ENCODE results near the gene PNMA8C.
"Not testable (repeated sequence)": the region's sequence is repeated elsewhere in the genome, so short reads cannot be mapped to it uniquely, and the experiment has no call there.

PNMA8C gene

GRCh38 chr19:46423188-46423587 is 5.5 kb downstream of the PNMA8C start:
- H3K27ac ChIP-seq (ENCODE audit: poor library complexity, severe bottlenecking) = no peak overlapping the region
- H3K27me3 ChIP-seq (ENCODE audit: insufficient read depth, poor library complexity, severe bottlenecking) = no peaks in the 10 kb centered on the region
- no peak for ATAC-seq (ENCODE audit: low read depth)

GRCh38 chr19:46422344-46422743 is 6.4 kb downstream of the PNMA8C start:
- no peaks in the 10 kb centered on the region for H3K9me3 ChIP-seq (ENCODE audit: severe bottlenecking)
- no peaks in the 10 kb centered on the region for H3K4me1 ChIP-seq (ENCODE audit: insufficient read depth, poor library complexity, severe bottlenecking)
- DNase-seq (ENCODE audit: low spot score) (no peak), ATAC-seq (ENCODE audit: low read depth) (no peak)
- H3K4me3 ChIP-seq (ENCODE audit: severe bottlenecking) = no peak overlapping the region
- H3K27me3 ChIP-seq (ENCODE audit: insufficient read depth, poor library complexity, severe bottlenecking) = no peaks in the 10 kb centered on the region
- TF ChIP-seq, protein P1, sequence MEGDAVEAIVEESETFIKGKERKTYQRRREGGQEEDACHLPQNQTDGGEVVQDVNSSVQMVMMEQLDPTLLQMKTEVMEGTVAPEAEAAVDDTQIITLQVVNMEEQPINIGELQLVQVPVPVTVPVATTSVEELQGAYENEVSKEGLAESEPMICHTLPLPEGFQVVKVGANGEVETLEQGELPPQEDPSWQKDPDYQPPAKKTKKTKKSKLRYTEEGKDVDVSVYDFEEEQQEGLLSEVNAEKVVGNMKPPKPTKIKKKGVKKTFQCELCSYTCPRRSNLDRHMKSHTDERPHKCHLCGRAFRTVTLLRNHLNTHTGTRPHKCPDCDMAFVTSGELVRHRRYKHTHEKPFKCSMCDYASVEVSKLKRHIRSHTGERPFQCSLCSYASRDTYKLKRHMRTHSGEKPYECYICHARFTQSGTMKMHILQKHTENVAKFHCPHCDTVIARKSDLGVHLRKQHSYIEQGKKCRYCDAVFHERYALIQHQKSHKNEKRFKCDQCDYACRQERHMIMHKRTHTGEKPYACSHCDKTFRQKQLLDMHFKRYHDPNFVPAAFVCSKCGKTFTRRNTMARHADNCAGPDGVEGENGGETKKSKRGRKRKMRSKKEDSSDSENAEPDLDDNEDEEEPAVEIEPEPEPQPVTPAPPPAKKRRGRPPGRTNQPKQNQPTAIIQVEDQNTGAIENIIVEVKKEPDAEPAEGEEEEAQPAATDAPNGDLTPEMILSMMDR (IDR thresholded peaks at IDR 0.05; ENCODE audit: poor library complexity, severe bottlenecking) = no peak
- no peak overlapping the region for H3K27ac ChIP-seq (ENCODE audit: poor library complexity, severe bottlenecking)
- no peaks in the 10 kb centered on the region for H3K36me3 ChIP-seq (ENCODE audit: low read depth)

More at GRCh38 chr19:46423188-46423587, 5.5 kb downstream of the PNMA8C start:
- TF ChIP-seq, protein P1 (IDR thresholded peaks at IDR 0.05; ENCODE audit: poor library complexity, severe bottlenecking) = no peak
- H3K4me1 ChIP-seq (ENCODE audit: insufficient read depth, poor library complexity, severe bottlenecking) = no peaks in the 10 kb centered on the region
- H3K36me3 ChIP-seq (ENCODE audit: low read depth) = no peaks in the 10 kb centered on the region
- DNase-seq (ENCODE audit: low spot score) = no peak
- H3K4me3 ChIP-seq (ENCODE audit: severe bottlenecking) = no peak overlapping the region
- no peaks in the 10 kb centered on the region for H3K9me3 ChIP-seq (ENCODE audit: severe bottlenecking)

DNA sequence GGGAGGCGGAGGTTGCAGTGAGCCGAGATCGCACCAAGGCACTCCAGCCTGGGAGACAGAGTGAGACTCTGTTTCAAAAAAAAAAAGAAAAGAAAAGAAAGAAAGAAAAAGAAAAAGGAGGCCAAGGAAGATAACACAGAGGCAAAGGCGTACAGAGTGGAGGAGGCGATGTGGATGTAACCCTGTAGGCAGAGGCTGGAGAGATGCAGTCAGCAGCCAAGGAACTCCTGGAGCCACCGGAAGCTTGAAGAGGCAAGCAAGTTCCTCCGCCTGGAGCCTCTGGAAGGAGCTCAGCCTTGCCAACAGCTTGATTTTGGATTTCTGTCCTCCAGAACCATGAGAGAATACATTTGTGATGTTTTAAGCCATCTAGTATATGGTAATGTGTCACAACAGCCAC is 8.7 kb downstream of the PNMA8C start:
- Histone ChIP-seq H3K9me3 (ENCODE audit: severe bottlenecking) (no peaks in the 10 kb centered on the region), H3K27ac (ENCODE audit: poor library complexity, severe bottlenecking) (no peak overlapping the region), H3K4me3 (ENCODE audit: severe bottlenecking) (no peak overlapping the region), H3K36me3 (ENCODE audit: low read depth) (no peaks in the 10 kb centered on the region), H3K4me1 (ENCODE audit: insufficient read depth, poor library complexity, severe bottlenecking) (peaks cover 7% of the 10 kb centered on the region), H3K27me3 (ENCODE audit: insufficient read depth, poor library complexity, severe bottlenecking) (no peaks in the 10 kb centered on the region)
- DNase-seq (ENCODE audit: low spot score) (no peak), ATAC-seq (ENCODE audit: low read depth) (no peak)
- TF ChIP-seq, protein P1 (IDR thresholded peaks at IDR 0.05; ENCODE audit: poor library complexity, severe bottlenecking) = no peak

DNA sequence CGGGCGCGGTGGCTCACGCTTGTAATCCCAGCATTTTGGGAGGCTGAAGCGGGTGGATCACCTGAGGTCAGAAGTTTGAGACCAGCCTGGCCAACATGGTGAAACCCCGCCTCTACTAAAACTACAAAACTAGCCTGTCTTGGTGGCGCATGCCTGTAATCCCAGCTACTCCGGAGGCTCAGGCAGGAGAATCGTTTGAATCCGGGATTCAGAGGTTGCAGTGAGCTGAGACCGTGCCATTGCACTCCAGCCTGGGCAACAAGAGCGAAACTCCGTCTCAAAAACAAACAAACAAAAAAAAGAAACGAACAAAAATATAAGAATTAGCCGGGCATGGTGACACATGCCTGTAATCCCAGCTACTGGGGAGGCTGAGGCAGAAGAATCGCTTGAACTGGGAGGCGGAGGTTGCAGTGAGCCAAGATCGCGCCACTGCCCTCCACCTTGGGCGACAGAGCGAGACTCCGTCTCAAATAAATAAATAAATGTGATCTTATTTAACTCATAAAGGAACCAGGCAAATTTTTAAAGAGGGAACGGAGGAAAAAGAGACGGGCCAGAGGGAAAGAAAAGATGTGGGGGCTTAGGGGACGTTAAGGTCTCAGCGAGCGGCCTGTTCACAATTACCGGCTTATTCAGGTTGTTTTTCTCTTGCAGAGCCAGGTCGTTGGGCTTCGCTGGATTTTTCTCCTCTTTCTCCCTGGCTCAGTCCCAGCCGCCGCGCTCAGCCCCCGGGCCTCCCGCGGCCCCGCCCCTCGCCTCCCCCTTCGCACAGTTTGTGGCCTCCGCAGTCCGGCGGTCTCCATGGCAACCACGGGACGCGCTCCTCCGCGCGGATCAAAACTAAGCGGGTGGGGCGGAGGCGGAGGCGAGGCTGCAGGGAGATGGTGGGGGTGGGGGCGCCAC is 12.7 kb downstream of the PNMA8C start:
- H3K36me3 ChIP-seq (ENCODE audit: low read depth); H3K27ac ChIP-seq (ENCODE audit: poor library complexity, severe bottlenecking); H3K9me3 ChIP-seq (ENCODE audit: severe bottlenecking); H3K4me1 ChIP-seq (ENCODE audit: insufficient read depth, poor library complexity, severe bottlenecking); H3K27me3 ChIP-seq (ENCODE audit: insufficient read depth, poor library complexity, severe bottlenecking): not testable (repeated sequence)
- H3K4me3 ChIP-seq (ENCODE audit: severe bottlenecking) = peak overlapping the region; percentile 20
- DNase-seq (ENCODE audit: low spot score) (peak; percentile 80), ATAC-seq (ENCODE audit: low read depth) (peak; percentile 29)

DNA sequence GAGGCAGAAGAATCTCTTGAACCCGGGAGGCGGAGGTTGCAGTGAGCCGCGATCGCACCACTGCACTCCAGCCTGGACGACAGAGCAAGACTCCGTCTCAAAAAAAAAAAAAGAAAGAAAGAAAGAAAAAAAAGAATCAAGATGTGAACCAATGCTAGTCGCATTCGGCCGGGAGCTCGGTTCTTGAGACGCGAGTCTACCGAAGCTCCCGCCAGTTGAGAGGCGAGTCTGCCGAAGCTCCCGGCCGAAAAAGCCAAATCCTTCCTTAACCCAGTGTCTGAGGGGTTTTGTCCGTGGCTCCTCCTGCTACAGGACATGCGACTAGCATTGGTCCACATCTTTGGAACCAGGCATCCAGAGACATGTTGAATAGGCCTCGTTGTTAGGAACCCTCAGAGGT is 13.8 kb downstream of the PNMA8C start:
- H3K4me1 ChIP-seq (ENCODE audit: insufficient read depth, poor library complexity, severe bottlenecking); DNase-seq (ENCODE audit: low spot score); H3K27me3 ChIP-seq (ENCODE audit: insufficient read depth, poor library complexity, severe bottlenecking); H3K9me3 ChIP-seq (ENCODE audit: severe bottlenecking); H3K27ac ChIP-seq (ENCODE audit: poor library complexity, severe bottlenecking); ATAC-seq (ENCODE audit: low read depth); H3K36me3 ChIP-seq (ENCODE audit: low read depth); H3K4me3 ChIP-seq (ENCODE audit: severe bottlenecking): not testable (repeated sequence)

All from RWPE2 (cell line).